DMS79 (cell line): Measurements from ENCODE around the gene KDELR3.

Experiments used
- DNase-seq: peaks from one replicate; lab custom pipeline; 2025; lab: John Stamatoyannopoulos, UW

Gene KDELR3

GRCh38 chr22:38519453-38520250 lies 51.8 kb downstream of the KDELR3 start:
- DNase-seq, result no peak

- no peak for DNase-seq
These were observed 55.1 kb downstream of the KDELR3 start for GRCh38 chr22:38523029-38523428.

- no peak for DNase-seq
These were observed 55.6 kb downstream of the KDELR3 start for GRCh38 chr22:38523479-38523878.

- DNase-seq, result no peak
These were observed 56.5 kb downstream of the KDELR3 start for GRCh38 chr22:38524429-38524828.

- DNase-seq, result no peak
These were observed 63.5 kb downstream of the KDELR3 start for GRCh38 chr22:38531251-38531938.
